GM12878 (cell line): ENCODE measurements around the gene SLC39A11. TPM values are rescaled to one million over a fixed set of nuclear protein-coding genes. Genes with fewer than 3 reads are reported as not detected.
A peak's percentile ranks its signal among the peaks of the same experiment; 100 is the strongest.

Experiments used
- ATAC-seq: fragments of 200-7000 bp; cut with Tn5 transposase; 3 replicates; pipeline ENCODE4 v1.9.1; 2020; ENCODE audit warnings: mild to moderate bottlenecking, moderate library complexity
- BruUV-seq: library from RNA; stranded (reverse); fragments of 400-500 nt; replicated peaks from 2 replicates; lab custom pipeline; 2021; lab: Mats Ljungman, UMichigan
- CTCF ChIA-PET: fragments of 300-600 bp; sonication (Branson Sonifier 250); formaldehyde crosslinking; extraction: SDS; loops from one replicate; lab custom pipeline; 2021; ENCODE audit warnings: inconsistent platforms; lab: Yijun Ruan, JAX
- POLR2A ChIA-PET: fragments of 350-600 bp; formaldehyde crosslinking; extraction: SDS; loops from one replicate; lab custom pipeline; 2021; ENCODE audit warnings: inconsistent platforms; lab: Charles Lee
- RAD21 ChIA-PET: fragments of 300-600 bp; sonication (Branson Sonifier 250); formaldehyde crosslinking; loops from one replicate; lab custom pipeline; 2023; ENCODE audit warnings: antibody characterized with exemption; ENCODE audit not compliant: unreplicated experiment; lab: Charles Lee
- SMC1A ChIA-PET: fragments of 300-600 bp; sonication (Branson Sonifier 250); formaldehyde crosslinking; loops from one replicate; lab custom pipeline; 2023; ENCODE audit not compliant: unreplicated experiment, uncharacterized antibody; lab: Charles Lee
- DNase-seq: peaks from one replicate; pipeline ENCODE4 v3.0.0-alpha.2; 2011; ENCODE audit warnings: low read depth, low spot score
- FAIRE-seq: peaks from 3 replicates; lab custom pipeline; 2011; peaks lifted over from hg19 to GRCh38; lab: Jason Lieb, UNC
- H2AFZ ChIP-seq: 2 replicates; pipeline ENCODE4 v1.6.0; 2011; ENCODE audit warnings: low read depth, low read length, control low read depth; ENCODE audit not compliant: control insufficient read depth
- H3K27ac ChIP-seq: 2 replicates; pipeline ENCODE4 v1.5.1; 2011; ENCODE audit warnings: control low read depth; ENCODE audit not compliant: control insufficient read depth, insufficient read depth
- H3K27me3 ChIP-seq, 2 experiments: replicated peaks in 1 of 2; 2 replicates each; pipeline versions ENCODE4 v1.6.0 to v1.6.1; 2011; ENCODE audit warnings: low read length in 1 of 2; ENCODE audit not compliant: control insufficient read depth in 2 of 2, insufficient read depth in 2 of 2
- H3K36me3 ChIP-seq, 2 experiments: 2 replicates each; pipeline ENCODE4 v1.5.1; 2011; ENCODE audit warnings: low read length in 1 of 2; ENCODE audit not compliant: control insufficient read depth in 2 of 2, insufficient read depth in 2 of 2
- H3K4me1 ChIP-seq: 2 replicates; pipeline ENCODE4 v1.6.1; 2011; ENCODE audit warnings: mild to moderate bottlenecking, low read length, moderate library complexity, mixed read lengths; ENCODE audit not compliant: control insufficient read depth, insufficient read depth
- H3K4me2 ChIP-seq: 2 replicates; pipeline ENCODE4 v1.6.0; 2011; ENCODE audit warnings: control low read depth; ENCODE audit not compliant: control insufficient read depth, insufficient read depth
- H3K4me3 ChIP-seq: fragments of 200-600 bp; sonication (generic); 2 replicates; pipeline ENCODE4 v1.5.1; 2016
- H3K79me2 ChIP-seq: 2 replicates; pipeline ENCODE4 v1.6.0; 2011; ENCODE audit warnings: low read length; ENCODE audit not compliant: control insufficient read depth, insufficient read depth
- H3K9ac ChIP-seq: 2 replicates; pipeline ENCODE4 v1.8.0; 2011; ENCODE audit warnings: low read length, control low read depth, mixed read lengths; ENCODE audit not compliant: control insufficient read depth, insufficient read depth
- H3K9me3 ChIP-seq: replicated peaks from 3 replicates; pipeline ENCODE4 v1.5.1; 2011; ENCODE audit warnings: mild to moderate bottlenecking, low read length; ENCODE audit not compliant: control insufficient read depth, insufficient read depth
- H4K20me1 ChIP-seq: 2 replicates; pipeline ENCODE4 v1.6.0; 2011; ENCODE audit not compliant: control insufficient read depth, insufficient read depth
- CEBPB ChIP-seq, 2 experiments: fragments of 150-350 bp in 1 of 2; IDR thresholded peaks; 2 replicates each; pipeline ENCODE4 v1.6.1; 2012 to 2014; ENCODE audit warnings: low read depth in 2 of 2, low read length in 2 of 2, borderline replicate concordance in 1 of 2, inconsistent platforms in 1 of 2
- CHD2 ChIP-seq: IDR thresholded peaks from 2 replicates; pipeline ENCODE4 v1.6.1; 2011; ENCODE audit warnings: low read depth, low read length, improper control_type of control experiment, borderline replicate concordance
- HDAC2 ChIP-seq: fragments of 200-600 bp; sonication (generic); IDR thresholded peaks from 2 replicates; pipeline ENCODE4 v1.6.1; 2017
- MLLT1 ChIP-seq: fragments of 450-650 bp; IDR thresholded peaks from 2 replicates; pipeline ENCODE4 v1.6.1; 2016; ENCODE audit warnings: mild to moderate bottlenecking
- NFYA ChIP-seq: IDR thresholded peaks from 2 replicates; pipeline ENCODE4 v1.6.1; 2011; ENCODE audit warnings: low read depth, mild to moderate bottlenecking, low read length, improper control_type of control experiment, borderline replicate concordance
- PBX3 ChIP-seq: IDR thresholded peaks from 2 replicates; pipeline ENCODE4 v1.6.1; 2011; ENCODE audit warnings: mild to moderate bottlenecking, low read depth, low read length, moderate library complexity; ENCODE audit not compliant: insufficient replicate concordance
- TCF7 ChIP-seq: IDR thresholded peaks from 2 replicates; pipeline ENCODE4 v1.6.1; 2014; ENCODE audit warnings: antibody characterized with exemption, borderline replicate concordance
- WRNIP1 ChIP-seq: IDR thresholded peaks from 2 replicates; pipeline ENCODE4 v1.6.1; 2011; ENCODE audit warnings: low read depth, low read length, improper control_type of control experiment, borderline replicate concordance
- WGBS: methylation state at CpG from one replicate; pipeline ENCODE4 v1.1.6; 2016; ENCODE audit warnings: low lambda C conversion rate; ENCODE audit not compliant: insufficient replicate concordance, insufficient coverage; ENCODE audit errors: missing lambda C conversion rate; 5-methylcytosine and 5-hydroxymethylcytosine counted together
- in situ Hi-C: fragments of 300-500 bp; cut with MboI; formaldehyde crosslinking; loops from 9 replicates; pipeline ENCODE4 v1.14.3; 2018; ENCODE audit warnings: mixed read lengths
- intact Hi-C: fragments of 100-400 bp; cut with micrococcal nuclease; formaldehyde crosslinking; loops from one replicate; pipeline ENCODE4 v1.14.2; 2022; ENCODE audit not compliant: unreplicated experiment
- polyA plus RNA-seq, 11 experiments: library from polyadenylated mRNA; depleted of rRNA in 4 of 11; unstranded in 6 of 11; stranded (reverse) in 5 of 11; fragments of >200 nt; fragmentation: Nextera tagmentation in 4 of 11; fragmentation: Illumina TruSeq in 1 of 11; extraction: Ambion mirVana in 4 of 11; extraction: Trizol in 1 of 11; gene quantifications; 1 replicate in 1 of 11; 2 replicates in 10 of 11; pipeline versions ENCODE4 v1.2.1 to v1.2.3, GENCODE V29; 2011 to 2016; ENCODE audit warnings: inconsistent platforms in 2 of 11, missing spikeins in 2 of 11, low read depth in 1 of 11
- total RNA-seq, 4 experiments: library from RNA; depleted of rRNA in 3 of 4; stranded (reverse); fragments of >200 nt in 3 of 4; fragmentation: Illumina TruSeq in 1 of 4; extraction: Trizol in 1 of 4; gene quantifications; 2 replicates each; pipeline versions ENCODE4 v1.2.1 to v1.2.3, GENCODE V29; 2013 to 2021
- TF ChIP-seq, protein P1 (sequence below): IDR thresholded peaks from 2 replicates; pipeline ENCODE4 v1.6.1; 2012; ENCODE audit warnings: low read depth, low read length, improper control_type of control experiment

Gene SLC39A11
- total and polyA plus RNA-seq, 10 of the 15 experiments (the other 5 are each of a cell fraction or from before 2014, with no cell fraction given): 8.6 to 23.8 (median 14.0) TPM

DNA sequence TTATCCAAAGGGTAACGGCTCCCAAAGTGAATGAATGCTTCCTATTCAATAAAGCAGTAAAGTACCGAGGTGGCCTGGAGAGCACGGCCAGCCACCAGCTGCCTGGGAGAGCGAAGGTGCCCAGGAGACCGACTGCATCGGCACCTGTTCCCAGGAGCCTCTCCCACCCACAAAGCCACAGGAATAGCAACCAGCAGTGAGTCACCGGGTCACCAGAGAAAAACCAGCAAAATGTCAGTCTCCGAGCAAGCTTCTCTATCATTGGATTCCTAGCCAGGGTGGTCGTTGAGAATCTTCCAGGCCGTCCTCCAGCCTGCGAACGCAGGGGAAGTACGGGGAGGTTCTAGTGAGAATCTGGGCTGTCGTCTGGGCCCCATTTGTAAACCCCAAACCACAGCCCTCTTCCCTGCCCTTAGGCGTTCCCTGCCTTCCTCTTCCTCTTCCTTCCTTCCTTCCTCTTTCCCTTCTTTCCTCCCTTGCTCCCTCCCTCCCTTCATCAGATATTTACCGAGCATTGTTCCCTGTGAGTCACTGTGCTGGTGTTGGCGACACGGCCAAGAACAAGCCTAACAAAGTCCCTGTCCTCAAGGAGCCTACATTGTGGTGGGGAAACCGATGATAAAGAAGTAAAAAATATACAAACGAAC lies 114.6 kb downstream of the SLC39A11 start:
- BruUV-seq: no TSS peak
- H3K9me3 ChIP-seq: no peaks in the 10 kb centered on the region; the same call in 1 of the 3 replicates

GRCh38 chr17:72976971-72977770 lies 115.3 kb downstream of the SLC39A11 start:
- ChIA-PET POLR2A (interaction anchor here (0.8 kb wide), 1 partner anchor 64 kb away, joined by 3 read pairs; no protein-coding TSS in a partner anchor), CTCF (interaction anchor here (1.2 to 3.8 kb wide), 4 partner anchors 9 to 250 kb away, joined by 3 to 17 read pairs (median 4); no protein-coding TSS in a partner anchor), RAD21 (interaction anchor here (0.9 to 1.3 kb wide), 3 partner anchors 9 to 250 kb away, joined by 3 to 6 read pairs (median 3); no protein-coding TSS in a partner anchor), SMC1A (interaction anchor here (0.6 to 1.5 kb wide), 5 partner anchors 9 to 250 kb away, joined by 3 to 8 read pairs (median 3); no protein-coding TSS in a partner anchor)
- Histone ChIP-seq H3K9ac (no peak overlapping the region), H3K27me3 (no peaks in the 10 kb centered on the region), H3K27ac (peak overlapping the region; percentile 65), H4K20me1 (no peaks in the 10 kb centered on the region), H3K4me3 (no peak overlapping the region), H3K79me2 (no peaks in the 10 kb centered on the region; the same call in 1 of the 2 replicates), H3K4me2 (peak overlapping the region; percentile 22; the same call in 1 of the 2 replicates), H2AFZ (peak overlapping the region; percentile 34; the same call in 1 of the 2 replicates), H3K36me3 (no peaks in the 10 kb centered on the region), H3K9me3 (no peaks in the 10 kb centered on the region; the same call in 1 of the 3 replicates), H3K4me1 (peaks cover 10% of the 10 kb centered on the region)
- DNase-seq (peak; percentile 38), ATAC-seq (peak; percentile 85), FAIRE-seq (no peak)
- BruUV-seq: no TSS peak
- in situ Hi-C loops: no loop called here
- WGBS: 12% methylated on average over 12 of the region's 12 CpGs
- intact Hi-C loops: no loop called here
- TF ChIP-seq CHD2: no peak
- TF ChIP-seq NFYA: no peak
- no peak for TF ChIP-seq WRNIP1
- no peak for TF ChIP-seq HDAC2
- TF ChIP-seq CEBPB (IDR thresholded peaks at IDR 0.05; ENCODE audit: borderline replicate concordance in 1 of 2, low read depth in 2 of 2, low read length in 2 of 2): no peak
- TF ChIP-seq PBX3: no peak
- no peak for TF ChIP-seq MLLT1
- TF ChIP-seq, protein P1, sequence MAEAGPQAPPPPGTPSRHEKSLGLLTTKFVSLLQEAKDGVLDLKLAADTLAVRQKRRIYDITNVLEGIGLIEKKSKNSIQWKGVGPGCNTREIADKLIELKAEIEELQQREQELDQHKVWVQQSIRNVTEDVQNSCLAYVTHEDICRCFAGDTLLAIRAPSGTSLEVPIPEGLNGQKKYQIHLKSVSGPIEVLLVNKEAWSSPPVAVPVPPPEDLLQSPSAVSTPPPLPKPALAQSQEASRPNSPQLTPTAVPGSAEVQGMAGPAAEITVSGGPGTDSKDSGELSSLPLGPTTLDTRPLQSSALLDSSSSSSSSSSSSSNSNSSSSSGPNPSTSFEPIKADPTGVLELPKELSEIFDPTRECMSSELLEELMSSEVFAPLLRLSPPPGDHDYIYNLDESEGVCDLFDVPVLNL: no peak

More for the DNA sequence above, 114.6 kb downstream of the SLC39A11 start:
- H3K4me1 ChIP-seq: peaks cover 10% of the 10 kb centered on the region
- H3K79me2 ChIP-seq: no peaks in the 10 kb centered on the region; the same call in 1 of the 2 replicates
- no peak for DNase-seq
- in situ Hi-C loops (no loop called here), intact Hi-C loops (no loop called here)
- no peaks in the 10 kb centered on the region for H3K36me3 ChIP-seq
- H3K27ac ChIP-seq: peak overlapping the region; percentile 65
- WGBS: 56% methylated on average over 20 of the region's 20 CpGs
- ChIA-PET POLR2A (interaction anchor here (0.8 kb wide), 1 partner anchor 63 kb away, joined by 3 read pairs; no protein-coding TSS in a partner anchor), RAD21 (interaction anchor here (0.9 to 1.3 kb wide), 3 partner anchors 8 to 251 kb away, joined by 3 to 6 read pairs (median 3); no protein-coding TSS in a partner anchor), SMC1A (interaction anchor here (0.9 to 1.5 kb wide), 3 partner anchors 8 to 46 kb away, joined by 3 to 6 read pairs (median 3); no protein-coding TSS in a partner anchor), CTCF (interaction anchor here (1.3 to 3.8 kb wide), 3 partner anchors 8 to 250 kb away, joined by 4 to 17 read pairs (median 5); no protein-coding TSS in a partner anchor)
- no peaks in the 10 kb centered on the region for H3K27me3 ChIP-seq
- no peak overlapping the region for H3K4me2 ChIP-seq
- no peak for TF ChIP-seq TCF7
- no peak for ATAC-seq
- no peak overlapping the region for H2AFZ ChIP-seq
- H3K4me3 ChIP-seq: no peak overlapping the region
- no peak overlapping the region for H3K9ac ChIP-seq
- no peak for FAIRE-seq
- H4K20me1 ChIP-seq: no peaks in the 10 kb centered on the region
